Activated T-helper 1 cell treated with anti-CD3 and anti-CD28 coated beads, Interleukin-12 subunit alpha, Interleukin-12 subunit beta, Interleukin-2, Interleukin-4 antibody, amounts not matched to agents 30 ng/mL and 10 ng/mL and 1 ng/mL, durations not matched to agents 14 hours and 24 hours and 36 hours (primary cell): ENCODE measurements around the gene TSHZ2. TPM values are rescaled to one million over a fixed set of nuclear protein-coding genes. Genes with fewer than 3 reads are reported as not detected.

Source experiments
- DNase-seq: peaks from one replicate; pipeline ENCODE4 v3.0.0; 2021; ENCODE audit warnings: low spot score
- H3K27ac Mint-ChIP-seq: one replicate; pipeline ENCODE4 v1.8.0; 2021; ENCODE audit warnings: mild to moderate bottlenecking, mixed read lengths
- H3K27me3 Mint-ChIP-seq: one replicate; pipeline ENCODE4 v1.8.0; 2022; ENCODE audit warnings: mild to moderate bottlenecking, moderate library complexity, mixed read lengths; ENCODE audit not compliant: insufficient read depth
- H3K36me3 Mint-ChIP-seq: one replicate; pipeline ENCODE4 v1.8.0; 2021; ENCODE audit warnings: low read depth, mixed read lengths
- H3K4me1 Mint-ChIP-seq: one replicate; pipeline ENCODE4 v1.8.0; 2021; ENCODE audit warnings: low read depth, mixed read lengths
- H3K4me3 Mint-ChIP-seq: one replicate; pipeline ENCODE4 v1.8.0; 2021; ENCODE audit warnings: mild to moderate bottlenecking, moderate library complexity, mixed read lengths
- H3K9me3 Mint-ChIP-seq: one replicate; pipeline ENCODE4 v1.8.0; 2021; ENCODE audit warnings: mixed read lengths
- intact Hi-C: fragments of 100-400 bp; cut with micrococcal nuclease; formaldehyde crosslinking; loops from one replicate; pipeline ENCODE4 v1.15.1; 2024
- total RNA-seq: library from RNA; stranded (reverse); gene quantifications from 2 replicates; pipeline ENCODE4 v1.2.3, GENCODE V29; 2022

Gene TSHZ2
- total RNA-seq = 26.0 and 27.5 TPM in 2 replicates

- Mint-ChIP-seq H3K4me3 (peak within 1 kb of the TSS; percentile 99), H3K27ac (peak within 1 kb of the TSS; percentile 99), H3K36me3 (peaks cover 11% of the 10 kb centered on the region), H3K9me3 (no peaks in the 10 kb centered on the region), H3K4me1 (peaks cover 48% of the 10 kb centered on the region), H3K27me3 (peaks cover 6% of the 10 kb centered on the region)
- intact Hi-C loops = loop anchor here (10.0 kb wide), 1 partner anchor 942 kb away; no protein-coding TSS in a partner anchor
- DNase-seq = peak; percentile 41
Measured at GRCh38 chr20:52972190-52972937, at the start of gene TSHZ2. Gene TSHZ2, plus strand, starts transcription at chr20:52972358. Its CDS starts 936 bp downstream, at chr20:52973294.

- Mint-ChIP-seq H3K4me3 (no peak overlapping the region), H3K4me1 (no peaks in the 10 kb centered on the region), H3K36me3 (no peaks in the 10 kb centered on the region), H3K9me3 (no peaks in the 10 kb centered on the region), H3K27ac (no peak overlapping the region), H3K27me3 (no peaks in the 10 kb centered on the region)
- DNase-seq = no peak
- intact Hi-C loops = loop anchor here (5.0 kb wide), 1 partner anchor 155 kb away; no protein-coding TSS in a partner anchor
Measured at GRCh38 chr20:52922436-52922835, 49.7 kb upstream of the TSHZ2 start.

GRCh38 chr20:52923123-52923937, 48.8 kb upstream of the TSHZ2 start:
- DNase-seq = no peak

GRCh38 chr20:52924411-52925271, 47.5 kb upstream of the TSHZ2 start:
- no peak for DNase-seq
- Mint-ChIP-seq H3K4me3 (no peak overlapping the region), H3K27ac (no peak overlapping the region), H3K27me3 (peaks cover 1% of the 10 kb centered on the region), H3K9me3 (no peaks in the 10 kb centered on the region), H3K36me3 (no peaks in the 10 kb centered on the region), H3K4me1 (no peaks in the 10 kb centered on the region)
- intact Hi-C loops = loop anchor here (5.0 kb wide), 1 partner anchor 153 kb away; no protein-coding TSS in a partner anchor

More at GRCh38 chr20:52923123-52923937, 48.8 kb upstream of the TSHZ2 start:
- Mint-ChIP-seq H3K4me1 (no peaks in the 10 kb centered on the region), H3K36me3 (no peaks in the 10 kb centered on the region), H3K9me3 (no peaks in the 10 kb centered on the region), H3K27me3 (no peaks in the 10 kb centered on the region), H3K27ac (no peak overlapping the region), H3K4me3 (no peak overlapping the region)
- intact Hi-C loops = loop anchor here (5.0 kb wide), 1 partner anchor 154 kb away; no protein-coding TSS in a partner anchor

GRCh38 chr20:52926505-52926904, 45.7 kb upstream of the TSHZ2 start:
- Mint-ChIP-seq H3K9me3 (no peaks in the 10 kb centered on the region), H3K36me3 (no peaks in the 10 kb centered on the region), H3K27me3 (peaks cover 1% of the 10 kb centered on the region), H3K4me1 (no peaks in the 10 kb centered on the region), H3K27ac (no peak overlapping the region), H3K4me3 (no peak overlapping the region)
- DNase-seq = no peak
- intact Hi-C loops = no loop called here

- Mint-ChIP-seq H3K27me3 (peaks cover 1% of the 10 kb centered on the region), H3K9me3 (no peaks in the 10 kb centered on the region), H3K27ac (no peak overlapping the region), H3K4me1 (no peaks in the 10 kb centered on the region), H3K4me3 (no peak overlapping the region), H3K36me3 (no peaks in the 10 kb centered on the region)
- intact Hi-C loops = no loop called here
- DNase-seq = no peak
Measured at GRCh38 chr20:52933867-52934266, 38.3 kb upstream of the TSHZ2 start.

GRCh38 chr20:52936351-52937340, 35.5 kb upstream of the TSHZ2 start:
- Mint-ChIP-seq H3K4me3 (no peak overlapping the region), H3K27ac (no peak overlapping the region), H3K36me3 (no peaks in the 10 kb centered on the region), H3K4me1 (no peaks in the 10 kb centered on the region), H3K9me3 (peaks cover 3% of the 10 kb centered on the region), H3K27me3 (no peaks in the 10 kb centered on the region)
- DNase-seq = no peak
- intact Hi-C loops = no loop called here

GRCh38 chr20:52937591-52938100, 34.5 kb upstream of the TSHZ2 start:
- DNase-seq = no peak
- no peaks in the 10 kb centered on the region for H3K36me3 Mint-ChIP-seq
- no peaks in the 10 kb centered on the region for H3K27me3 Mint-ChIP-seq
- H3K4me3 Mint-ChIP-seq = no peak overlapping the region
- H3K4me1 Mint-ChIP-seq = no peaks in the 10 kb centered on the region
- intact Hi-C loops = no loop called here
- H3K9me3 Mint-ChIP-seq = peaks cover 3% of the 10 kb centered on the region
- H3K27ac Mint-ChIP-seq = no peak overlapping the region

GRCh38 chr20:52939141-52939540, 33.0 kb upstream of the TSHZ2 start:
- intact Hi-C loops = no loop called here

GRCh38 chr20:52941808-52942207, 30.4 kb upstream of the TSHZ2 start:
- Mint-ChIP-seq H3K9me3 (peaks cover 3% of the 10 kb centered on the region), H3K27ac (no peak overlapping the region), H3K36me3 (no peaks in the 10 kb centered on the region), H3K4me3 (no peak overlapping the region), H3K4me1 (no peaks in the 10 kb centered on the region), H3K27me3 (no peaks in the 10 kb centered on the region)
- intact Hi-C loops = no loop called here
- DNase-seq = no peak

More at GRCh38 chr20:52939141-52939540, 33.0 kb upstream of the TSHZ2 start:
- no peaks in the 10 kb centered on the region for H3K27me3 Mint-ChIP-seq
- no peak for DNase-seq
- H3K4me1 Mint-ChIP-seq = no peaks in the 10 kb centered on the region
- H3K27ac Mint-ChIP-seq = no peak overlapping the region
- no peak overlapping the region for H3K4me3 Mint-ChIP-seq
- H3K9me3 Mint-ChIP-seq = peaks cover 3% of the 10 kb centered on the region
- no peaks in the 10 kb centered on the region for H3K36me3 Mint-ChIP-seq

GRCh38 chr20:52943185-52943841, 28.8 kb upstream of the TSHZ2 start:
- Mint-ChIP-seq H3K9me3 (peaks cover 3% of the 10 kb centered on the region), H3K36me3 (no peaks in the 10 kb centered on the region), H3K4me3 (no peak overlapping the region), H3K4me1 (no peaks in the 10 kb centered on the region), H3K27ac (no peak overlapping the region), H3K27me3 (no peaks in the 10 kb centered on the region)
- no peak for DNase-seq
- intact Hi-C loops = no loop called here
